HEK293 (cell line): ENCODE results near the gene ST6GALNAC6.
A peak's percentile ranks its signal among the peaks of the same experiment; 100 is the strongest.

Source experiments
- CTCF ChIA-PET: fragments of 350-600 bp; formaldehyde crosslinking; extraction: SDS; loops from one replicate; lab custom pipeline; 2021; ENCODE audit warnings: antibody characterized with exemption; lab: Yijun Ruan, JAX
- POLR2A ChIA-PET: fragments of 300-600 bp; formaldehyde crosslinking; extraction: SDS; loops from one replicate; lab custom pipeline; 2020; ENCODE audit warnings: antibody characterized with exemption, inconsistent platforms; lab: Yijun Ruan, JAX
- H3K27ac ChIP-seq: fragments of 200-500 bp; sonication (Bioruptor generic); 2 replicates; pipeline ENCODE4 v1.5.1; 2014; ENCODE audit warnings: low read depth, low read length, control low read depth, inconsistent platforms; ENCODE audit errors: extremely low read depth
- H3K36me3 ChIP-seq, 2 experiments: fragments of 200-500 bp in 1 of 2; sonication (Bioruptor generic) in 1 of 2; 1 replicate in 1 of 2; 2 replicates in 1 of 2; pipeline ENCODE4 v1.5.1; 2014 to 2017; ENCODE audit warnings: inconsistent platforms in 2 of 2, low read length in 2 of 2; ENCODE audit not compliant: control insufficient read depth in 2 of 2, insufficient read depth in 1 of 2
- H3K4me1 ChIP-seq: fragments of 200-500 bp; sonication (Bioruptor generic); 2 replicates; pipeline ENCODE4 v1.5.1; 2014; ENCODE audit warnings: mild to moderate bottlenecking, low read length, inconsistent platforms; ENCODE audit not compliant: control insufficient read depth, insufficient read depth
- H3K4me3 ChIP-seq: 2 replicates; pipeline ENCODE4 v1.5.1; 2011; ENCODE audit warnings: low read depth, mild to moderate bottlenecking, control low read depth, low read length, moderate library complexity
- H3K9me3 ChIP-seq: fragments of 200-500 bp; sonication (Bioruptor generic); 2 replicates; pipeline ENCODE4 v1.5.1; 2014; ENCODE audit warnings: low read depth, low read length, inconsistent platforms; ENCODE audit not compliant: control insufficient read depth, insufficient read depth
- BCL11A ChIP-seq: fragments of 450-650 bp; formaldehyde crosslinking; IDR thresholded peaks from 2 replicates; pipeline ENCODE4 v1.5.1; 2016; ENCODE audit warnings: low read depth, missing biosample characterization, missing genetic modification characterization
- BCL11B ChIP-seq: fragments of 450-650 bp; formaldehyde crosslinking; IDR thresholded peaks from 2 replicates; pipeline ENCODE4 v1.5.1; 2016; ENCODE audit warnings: low read depth, missing biosample characterization, missing genetic modification characterization
- MYNN ChIP-seq: fragments of 450-650 bp; formaldehyde crosslinking; IDR thresholded peaks from 2 replicates; pipeline ENCODE4 v1.5.1; 2016; ENCODE audit warnings: missing biosample characterization, missing genetic modification characterization, borderline replicate concordance
- OSR2 ChIP-seq: fragments of 450-650 bp; formaldehyde crosslinking; IDR thresholded peaks from 2 replicates; pipeline ENCODE4 v1.5.1; 2016; ENCODE audit warnings: missing biosample characterization, missing genetic modification characterization
- SCRT1 ChIP-seq: fragments of 450-650 bp; formaldehyde crosslinking; IDR thresholded peaks from 2 replicates; pipeline ENCODE4 v1.5.1; 2016; ENCODE audit warnings: missing biosample characterization, missing genetic modification characterization, borderline replicate concordance
- SP2 ChIP-seq: fragments of 450-650 bp; formaldehyde crosslinking; IDR thresholded peaks from 2 replicates; pipeline ENCODE4 v1.5.1; 2016; ENCODE audit warnings: missing biosample characterization, missing genetic modification characterization
- ZBTB20 ChIP-seq: fragments of 450-650 bp; formaldehyde crosslinking; IDR thresholded peaks from 2 replicates; pipeline ENCODE4 v1.5.1; 2016; ENCODE audit warnings: missing biosample characterization, missing genetic modification characterization
- ZBTB21 ChIP-seq: fragments of 450-650 bp; formaldehyde crosslinking; IDR thresholded peaks from 2 replicates; pipeline ENCODE4 v1.5.1; 2017; ENCODE audit warnings: missing biosample characterization, missing genetic modification characterization
- ZFHX2 ChIP-seq: fragments of 450-650 bp; formaldehyde crosslinking; conservative IDR thresholded peaks from 2 replicates; pipeline ENCODE4 v1.5.1; 2016; ENCODE audit warnings: missing biosample characterization, missing genetic modification characterization
- ZFP3 ChIP-seq: fragments of 450-650 bp; formaldehyde crosslinking; IDR thresholded peaks from 2 replicates; pipeline ENCODE4 v1.5.1; 2016; ENCODE audit warnings: low read depth, missing biosample characterization, missing genetic modification characterization
- ZFP37 ChIP-seq: fragments of 450-650 bp; formaldehyde crosslinking; IDR thresholded peaks from 2 replicates; pipeline ENCODE4 v1.5.1; 2016; ENCODE audit warnings: missing biosample characterization, missing genetic modification characterization
- ZNF10 ChIP-seq: fragments of 450-650 bp; formaldehyde crosslinking; IDR thresholded peaks from 2 replicates; pipeline ENCODE4 v1.5.1; 2017; ENCODE audit warnings: missing biosample characterization, missing genetic modification characterization
- ZNF324 ChIP-seq: fragments of 450-650 bp; formaldehyde crosslinking; IDR thresholded peaks from 2 replicates; pipeline ENCODE4 v1.5.1; 2016; ENCODE audit warnings: missing biosample characterization, missing genetic modification characterization
- ZNF335 ChIP-seq: fragments of 450-650 bp; formaldehyde crosslinking; conservative IDR thresholded peaks from 2 replicates; pipeline ENCODE4 v1.5.1; 2016; ENCODE audit warnings: missing biosample characterization, missing genetic modification characterization
- ZNF350 ChIP-seq: fragments of 450-650 bp; formaldehyde crosslinking; IDR thresholded peaks from 2 replicates; pipeline ENCODE4 v1.5.0; 2017; ENCODE audit warnings: missing biosample characterization, mild to moderate bottlenecking, missing genetic modification characterization
- ZNF48 ChIP-seq: fragments of 450-650 bp; formaldehyde crosslinking; IDR thresholded peaks from 2 replicates; pipeline ENCODE4 v1.5.1; 2016; ENCODE audit warnings: missing biosample characterization, missing genetic modification characterization
- ZNF510 ChIP-seq: fragments of 450-650 bp; formaldehyde crosslinking; IDR thresholded peaks from 2 replicates; pipeline ENCODE4 v1.5.1; 2018; ENCODE audit warnings: mild to moderate bottlenecking, missing genetic modification characterization, missing biosample characterization; ENCODE audit not compliant: insufficient replicate concordance
- ZNF521 ChIP-seq: fragments of 450-650 bp; formaldehyde crosslinking; IDR thresholded peaks from 2 replicates; pipeline ENCODE4 v1.5.1; 2017; ENCODE audit warnings: missing biosample characterization, mild to moderate bottlenecking, missing genetic modification characterization
- ZNF585B ChIP-seq: fragments of 450-650 bp; formaldehyde crosslinking; IDR thresholded peaks from 2 replicates; pipeline ENCODE4 v1.5.1; 2016; ENCODE audit warnings: missing biosample characterization, missing genetic modification characterization
- ZNF629 ChIP-seq: fragments of 450-650 bp; formaldehyde crosslinking; IDR thresholded peaks from 2 replicates; pipeline ENCODE4 v1.5.1; 2017; ENCODE audit warnings: missing biosample characterization, missing genetic modification characterization
- ZNF658 ChIP-seq: fragments of 450-650 bp; formaldehyde crosslinking; IDR thresholded peaks from 2 replicates; pipeline ENCODE4; 2016; ENCODE audit warnings: missing biosample characterization, missing genetic modification characterization
- ZNF747 ChIP-seq: fragments of 450-650 bp; formaldehyde crosslinking; IDR thresholded peaks from 2 replicates; pipeline ENCODE4 v1.5.1; 2016; ENCODE audit warnings: missing biosample characterization, missing genetic modification characterization
- ZNF785 ChIP-seq: fragments of 450-650 bp; formaldehyde crosslinking; IDR thresholded peaks from 2 replicates; pipeline ENCODE4 v1.5.1; 2016; ENCODE audit warnings: missing biosample characterization, missing genetic modification characterization
- ZSCAN16 ChIP-seq: fragments of 450-650 bp; formaldehyde crosslinking; IDR thresholded peaks from 2 replicates; pipeline ENCODE4 v1.5.1; 2016; ENCODE audit warnings: missing biosample characterization, missing genetic modification characterization
- TF ChIP-seq, protein P1 (sequence below): fragments of 450-650 bp; formaldehyde crosslinking; IDR thresholded peaks from 2 replicates; pipeline ENCODE4 v1.5.1; 2016; ENCODE audit warnings: missing biosample characterization, missing genetic modification characterization
- TF ChIP-seq, protein P2 (sequence below): fragments of 450-650 bp; formaldehyde crosslinking; IDR thresholded peaks from 2 replicates; pipeline ENCODE4 v1.5.1; 2016; ENCODE audit warnings: missing biosample characterization, missing genetic modification characterization
- TF ChIP-seq, protein P3 (sequence below): fragments of 450-650 bp; formaldehyde crosslinking; IDR thresholded peaks from 2 replicates; pipeline ENCODE4 v1.5.1; 2016; ENCODE audit warnings: missing biosample characterization, missing genetic modification characterization
- TF ChIP-seq, protein P4 (sequence below): sonication (generic); formaldehyde crosslinking; IDR thresholded peaks from 2 replicates; pipeline ENCODE4 v1.8.1; 2022; ENCODE audit warnings: mild to moderate bottlenecking, moderate library complexity, missing genetic modification reagents
- TF ChIP-seq, protein P5 (sequence below): fragments of 450-650 bp; formaldehyde crosslinking; IDR thresholded peaks from 2 replicates; pipeline ENCODE4 v1.5.1; 2016; ENCODE audit warnings: missing biosample characterization, missing genetic modification characterization

The ST6GALNAC6 gene

DNA sequence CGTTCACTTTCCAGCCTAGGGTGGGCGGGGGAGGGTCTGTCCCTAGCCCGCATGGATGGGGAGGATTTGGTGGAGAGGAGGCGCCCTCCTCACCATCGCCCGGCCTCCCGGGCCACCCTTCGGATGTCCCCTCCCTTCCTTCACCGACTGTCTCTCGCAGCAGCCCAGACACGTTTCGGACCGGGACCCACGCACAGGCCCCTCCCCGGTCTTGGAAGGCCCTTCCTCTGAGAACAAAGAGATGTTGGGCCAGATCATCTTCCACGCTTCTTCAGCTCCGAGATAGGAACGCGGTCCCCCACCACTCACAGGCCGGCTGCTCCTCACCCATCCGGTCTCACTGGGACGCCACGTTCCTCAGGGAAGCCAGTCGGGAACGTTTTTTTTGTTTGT lies 38.9 kb upstream of the ST6GALNAC6 start (continued):
- no peak for TF ChIP-seq ZNF629
- TF ChIP-seq, protein P1, sequence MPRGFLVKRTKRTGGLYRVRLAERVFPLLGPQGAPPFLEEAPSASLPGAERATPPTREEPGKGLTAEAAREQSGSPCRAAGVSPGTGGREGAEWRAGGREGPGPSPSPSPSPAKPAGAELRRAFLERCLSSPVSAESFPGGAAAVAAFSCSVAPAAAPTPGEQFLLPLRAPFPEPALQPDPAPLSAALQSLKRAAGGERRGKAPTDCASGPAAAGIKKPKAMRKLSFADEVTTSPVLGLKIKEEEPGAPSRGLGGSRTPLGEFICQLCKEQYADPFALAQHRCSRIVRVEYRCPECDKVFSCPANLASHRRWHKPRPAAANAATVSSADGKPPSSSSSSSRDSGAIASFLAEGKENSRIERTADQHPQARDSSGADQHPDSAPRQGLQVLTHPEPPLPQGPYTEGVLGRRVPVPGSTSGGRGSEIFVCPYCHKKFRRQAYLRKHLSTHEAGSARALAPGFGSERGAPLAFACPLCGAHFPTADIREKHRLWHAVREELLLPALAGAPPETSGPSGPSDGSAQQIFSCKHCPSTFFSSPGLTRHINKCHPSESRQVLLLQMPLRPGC (tag by site-specific recombination) = no peak
- TF ChIP-seq SCRT1 (tag by site-specific recombination) = no peak
- TF ChIP-seq ZNF521 (tag by site-specific recombination) = no peak
- TF ChIP-seq, protein P2, sequence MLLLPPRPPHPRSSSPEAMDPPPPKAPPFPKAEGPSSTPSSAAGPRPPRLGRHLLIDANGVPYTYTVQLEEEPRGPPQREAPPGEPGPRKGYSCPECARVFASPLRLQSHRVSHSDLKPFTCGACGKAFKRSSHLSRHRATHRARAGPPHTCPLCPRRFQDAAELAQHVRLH (tag by site-specific recombination) = no peak
- no peak for TF ChIP-seq ZBTB21 (tag by site-specific recombination)
- no peak for TF ChIP-seq ZNF585B (tag by site-specific recombination)
- no peak for TF ChIP-seq BCL11A (tag by site-specific recombination)
- TF ChIP-seq OSR2 (tag by site-specific recombination) = no peak
- no peak for TF ChIP-seq SP2 (tag by site-specific recombination)
- no peak for TF ChIP-seq ZNF10
- no peak for TF ChIP-seq ZFP3

DNA sequence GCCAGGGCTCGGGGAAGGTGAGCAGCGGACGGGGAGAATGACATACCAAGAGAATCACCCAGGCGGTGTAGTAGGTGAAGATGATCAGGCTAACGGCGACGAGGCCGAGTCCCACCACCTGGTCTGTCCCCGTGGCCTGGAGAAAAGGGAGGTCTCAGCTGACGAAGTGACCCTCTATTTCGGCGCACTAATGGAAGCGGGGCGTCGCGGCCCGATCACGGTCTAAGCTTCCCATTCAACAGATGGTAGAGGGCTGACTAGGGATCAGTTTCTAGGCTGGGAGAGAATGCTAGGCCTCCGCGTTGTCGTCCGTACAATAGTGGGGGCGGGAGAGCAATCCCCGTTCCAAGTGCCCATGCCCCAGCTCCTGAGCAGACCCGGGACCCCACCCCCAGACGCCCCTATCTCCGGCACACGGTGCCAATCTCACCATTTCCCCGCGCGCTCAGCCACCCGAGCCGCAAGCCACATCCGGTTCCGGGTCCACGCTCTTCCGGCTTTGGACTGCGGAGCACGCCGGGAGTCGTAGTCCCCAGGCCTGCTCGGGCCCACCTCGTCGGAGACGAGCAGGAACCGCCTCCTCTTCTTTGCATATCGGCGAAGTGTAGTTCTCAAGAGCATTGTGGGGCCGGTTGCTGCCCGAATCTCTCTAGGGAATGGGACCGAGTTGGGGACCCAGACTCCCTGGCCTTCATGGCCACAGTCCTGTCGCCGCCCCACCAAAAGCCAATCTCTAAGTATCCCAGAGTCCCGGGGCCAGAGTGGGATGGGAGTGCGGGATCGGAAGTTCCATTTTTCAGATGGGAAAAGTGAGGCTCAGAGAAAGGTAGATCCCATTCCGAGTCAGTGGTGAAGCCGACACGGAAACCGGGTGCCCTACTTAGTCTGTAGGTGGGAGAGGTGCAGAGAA lies 38.2 kb upstream of the ST6GALNAC6 start, which contains the start of gene DPM2:
Gene DPM2, minus strand, starts transcription at position 467 of the 910 bp plus-strand sequence. Its CDS starts 34 bp downstream, at position 433.
- Histone ChIP-seq H3K27ac (peak within 1 kb of the TSS; percentile 45; the same call in 1 of the 2 replicates), H3K4me1 (0 out of 2 replicates have a peak, but pooled peaks cover 2% of the 10 kb centered on the region), H3K36me3 (peaks cover 0 to 35% of the 10 kb centered on the region in 2 experiments; a peak in 1 of 3 replicates), H3K9me3 (no peaks in the 10 kb centered on the region), H3K4me3 (peak within 1 kb of the TSS; percentile 58)
- CTCF ChIA-PET = interaction anchor here (0.5 to 8.1 kb wide), 6 partner anchors 43 to 1190 kb away, joined by 3 to 165 read pairs (median 4); partner anchors contain the start of gene EEIG1
- POLR2A ChIA-PET = interaction anchor here (0.7 to 0.8 kb wide), 3 partner anchors 9 to 129 kb away, joined by 3 to 7 read pairs (median 3); partner anchors contain the start of gene NAIF1
- TF ChIP-seq ZNF335 (tag by site-specific recombination) = peak; percentile 68
- 0 out of 2 replicates have a peak, but pooled peaks have one; percentile 4 for TF ChIP-seq ZNF324
- TF ChIP-seq ZNF747 (tag by site-specific recombination) = no peak
- TF ChIP-seq MYNN (tag by site-specific recombination) = no peak
- no peak for TF ChIP-seq ZNF48
- TF ChIP-seq ZNF350 (tag by site-specific recombination) = no peak
- TF ChIP-seq, protein P3, sequence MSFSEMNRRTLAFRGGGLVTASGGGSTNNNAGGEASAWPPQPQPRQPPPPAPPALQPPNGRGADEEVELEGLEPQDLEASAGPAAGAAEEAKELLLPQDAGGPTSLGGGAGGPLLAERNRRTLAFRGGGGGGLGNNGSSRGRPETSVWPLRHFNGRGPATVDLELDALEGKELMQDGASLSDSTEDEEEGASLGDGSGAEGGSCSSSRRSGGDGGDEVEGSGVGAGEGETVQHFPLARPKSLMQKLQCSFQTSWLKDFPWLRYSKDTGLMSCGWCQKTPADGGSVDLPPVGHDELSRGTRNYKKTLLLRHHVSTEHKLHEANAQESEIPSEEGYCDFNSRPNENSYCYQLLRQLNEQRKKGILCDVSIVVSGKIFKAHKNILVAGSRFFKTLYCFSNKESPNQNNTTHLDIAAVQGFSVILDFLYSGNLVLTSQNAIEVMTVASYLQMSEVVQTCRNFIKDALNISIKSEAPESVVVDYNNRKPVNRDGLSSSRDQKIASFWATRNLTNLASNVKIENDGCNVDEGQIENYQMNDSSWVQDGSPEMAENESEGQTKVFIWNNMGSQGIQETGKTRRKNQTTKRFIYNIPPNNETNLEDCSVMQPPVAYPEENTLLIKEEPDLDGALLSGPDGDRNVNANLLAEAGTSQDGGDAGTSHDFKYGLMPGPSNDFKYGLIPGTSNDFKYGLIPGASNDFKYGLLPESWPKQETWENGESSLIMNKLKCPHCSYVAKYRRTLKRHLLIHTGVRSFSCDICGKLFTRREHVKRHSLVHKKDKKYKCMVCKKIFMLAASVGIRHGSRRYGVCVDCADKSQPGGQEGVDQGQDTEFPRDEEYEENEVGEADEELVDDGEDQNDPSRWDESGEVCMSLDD = peak; percentile 16; the same call in 1 of the 2 replicates
- TF ChIP-seq BCL11B (tag by site-specific recombination) = no peak
- no peak for TF ChIP-seq ZNF510 (tag by site-specific recombination)
- TF ChIP-seq, protein P4, sequence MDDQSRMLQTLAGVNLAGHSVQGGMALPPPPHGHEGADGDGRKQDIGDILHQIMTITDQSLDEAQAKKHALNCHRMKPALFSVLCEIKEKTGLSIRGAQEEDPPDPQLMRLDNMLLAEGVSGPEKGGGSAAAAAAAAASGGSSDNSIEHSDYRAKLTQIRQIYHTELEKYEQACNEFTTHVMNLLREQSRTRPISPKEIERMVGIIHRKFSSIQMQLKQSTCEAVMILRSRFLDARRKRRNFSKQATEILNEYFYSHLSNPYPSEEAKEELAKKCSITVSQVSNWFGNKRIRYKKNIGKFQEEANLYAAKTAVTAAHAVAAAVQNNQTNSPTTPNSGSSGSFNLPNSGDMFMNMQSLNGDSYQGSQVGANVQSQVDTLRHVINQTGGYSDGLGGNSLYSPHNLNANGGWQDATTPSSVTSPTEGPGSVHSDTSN = no peak
- no peak for TF ChIP-seq ZNF658 (tag by site-specific recombination)
- peak; percentile 22; the same call in 1 of the 2 replicates for TF ChIP-seq ZBTB20 (tag by site-specific recombination)
- TF ChIP-seq ZFP37 (tag by site-specific recombination) = no peak
- TF ChIP-seq ZNF521 (tag by site-specific recombination) = no peak
- TF ChIP-seq ZSCAN16 (tag by site-specific recombination) = no peak
- TF ChIP-seq ZFHX2 (tag by site-specific recombination) = 0 out of 2 replicates have a peak, but pooled peaks have one; percentile 4
- TF ChIP-seq ZNF785 (tag by site-specific recombination) = no peak
- TF ChIP-seq, protein P5, sequence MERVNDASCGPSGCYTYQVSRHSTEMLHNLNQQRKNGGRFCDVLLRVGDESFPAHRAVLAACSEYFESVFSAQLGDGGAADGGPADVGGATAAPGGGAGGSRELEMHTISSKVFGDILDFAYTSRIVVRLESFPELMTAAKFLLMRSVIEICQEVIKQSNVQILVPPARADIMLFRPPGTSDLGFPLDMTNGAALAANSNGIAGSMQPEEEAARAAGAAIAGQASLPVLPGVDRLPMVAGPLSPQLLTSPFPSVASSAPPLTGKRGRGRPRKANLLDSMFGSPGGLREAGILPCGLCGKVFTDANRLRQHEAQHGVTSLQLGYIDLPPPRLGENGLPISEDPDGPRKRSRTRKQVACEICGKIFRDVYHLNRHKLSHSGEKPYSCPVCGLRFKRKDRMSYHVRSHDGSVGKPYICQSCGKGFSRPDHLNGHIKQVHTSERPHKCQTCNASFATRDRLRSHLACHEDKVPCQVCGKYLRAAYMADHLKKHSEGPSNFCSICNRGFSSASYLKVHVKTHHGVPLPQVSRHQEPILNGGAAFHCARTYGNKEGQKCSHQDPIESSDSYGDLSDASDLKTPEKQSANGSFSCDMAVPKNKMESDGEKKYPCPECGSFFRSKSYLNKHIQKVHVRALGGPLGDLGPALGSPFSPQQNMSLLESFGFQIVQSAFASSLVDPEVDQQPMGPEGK (tag by site-specific recombination) = peak; percentile 63; the same call in 1 of the 2 replicates
